ENCODE results near the gene VAPB.

The VAPB gene

GRCh38 chr20:58441723-58442122 lies 52.7 kb downstream of the VAPB start:
- TF ChIP-seq, protein P1, sequence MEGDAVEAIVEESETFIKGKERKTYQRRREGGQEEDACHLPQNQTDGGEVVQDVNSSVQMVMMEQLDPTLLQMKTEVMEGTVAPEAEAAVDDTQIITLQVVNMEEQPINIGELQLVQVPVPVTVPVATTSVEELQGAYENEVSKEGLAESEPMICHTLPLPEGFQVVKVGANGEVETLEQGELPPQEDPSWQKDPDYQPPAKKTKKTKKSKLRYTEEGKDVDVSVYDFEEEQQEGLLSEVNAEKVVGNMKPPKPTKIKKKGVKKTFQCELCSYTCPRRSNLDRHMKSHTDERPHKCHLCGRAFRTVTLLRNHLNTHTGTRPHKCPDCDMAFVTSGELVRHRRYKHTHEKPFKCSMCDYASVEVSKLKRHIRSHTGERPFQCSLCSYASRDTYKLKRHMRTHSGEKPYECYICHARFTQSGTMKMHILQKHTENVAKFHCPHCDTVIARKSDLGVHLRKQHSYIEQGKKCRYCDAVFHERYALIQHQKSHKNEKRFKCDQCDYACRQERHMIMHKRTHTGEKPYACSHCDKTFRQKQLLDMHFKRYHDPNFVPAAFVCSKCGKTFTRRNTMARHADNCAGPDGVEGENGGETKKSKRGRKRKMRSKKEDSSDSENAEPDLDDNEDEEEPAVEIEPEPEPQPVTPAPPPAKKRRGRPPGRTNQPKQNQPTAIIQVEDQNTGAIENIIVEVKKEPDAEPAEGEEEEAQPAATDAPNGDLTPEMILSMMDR (IDR thresholded peaks at IDR 0.05; ENCODE audit: low read depth, low read length), result no peak
- no peak for DNase-seq (ENCODE audit: low read depth in 2 of 2)
- H3K4me3 ChIP-seq (replicated peaks in 1 of 2; ENCODE audit: low read depth in 2 of 2, low read length in 2 of 2), result no peak overlapping the region

- no peak overlapping the region for H3K4me3 ChIP-seq (replicated peaks in 1 of 2; ENCODE audit: low read depth in 2 of 2, low read length in 2 of 2)
- no peak for DNase-seq (ENCODE audit: low read depth in 2 of 2)
- TF ChIP-seq, protein P1 (IDR thresholded peaks at IDR 0.05; ENCODE audit: low read depth, low read length), result no peak
These were observed 55.8 kb downstream of the VAPB start for GRCh38 chr20:58444746-58445255.

DNA sequence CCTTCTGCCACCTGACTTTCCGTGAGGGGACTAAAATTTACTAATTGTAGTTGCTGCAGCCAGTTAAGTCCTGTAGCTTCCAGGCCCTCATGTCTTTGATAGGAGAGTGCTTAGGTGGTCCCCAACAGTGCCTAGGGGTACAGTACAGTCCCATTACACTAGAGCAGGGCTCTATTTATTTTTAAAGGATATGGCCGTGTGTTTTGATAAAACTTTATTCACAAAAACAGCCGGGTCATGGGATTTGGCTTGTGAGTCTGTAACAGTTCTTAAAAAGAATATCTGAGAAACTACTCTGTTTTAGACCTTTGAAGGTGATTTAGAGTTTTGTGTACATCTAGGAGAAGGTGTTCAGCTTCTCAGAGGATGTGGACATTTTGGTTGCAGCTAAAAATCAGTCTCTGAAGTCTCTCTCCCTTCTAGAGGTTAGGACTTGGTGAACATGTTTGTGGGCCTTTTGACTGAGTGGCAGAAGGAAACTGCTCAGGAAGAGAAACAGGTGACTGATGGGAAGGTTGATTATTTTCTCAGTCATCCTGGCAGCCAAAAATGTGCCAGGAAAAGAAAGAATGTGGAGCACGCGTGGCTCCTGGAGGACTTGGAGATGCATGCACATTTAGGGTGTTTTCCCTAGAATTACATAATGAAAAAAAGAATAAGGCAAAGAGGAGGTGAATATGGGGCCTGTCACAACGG lies 57.4 kb downstream of the VAPB start:
- H3K4me3 ChIP-seq (replicated peaks in 1 of 2; ENCODE audit: low read depth in 2 of 2, low read length in 2 of 2), result no peak overlapping the region
- TF ChIP-seq, protein P1 (IDR thresholded peaks at IDR 0.05; ENCODE audit: low read depth, low read length), result no peak
- DNase-seq (ENCODE audit: low read depth in 2 of 2), result no peak

DNA sequence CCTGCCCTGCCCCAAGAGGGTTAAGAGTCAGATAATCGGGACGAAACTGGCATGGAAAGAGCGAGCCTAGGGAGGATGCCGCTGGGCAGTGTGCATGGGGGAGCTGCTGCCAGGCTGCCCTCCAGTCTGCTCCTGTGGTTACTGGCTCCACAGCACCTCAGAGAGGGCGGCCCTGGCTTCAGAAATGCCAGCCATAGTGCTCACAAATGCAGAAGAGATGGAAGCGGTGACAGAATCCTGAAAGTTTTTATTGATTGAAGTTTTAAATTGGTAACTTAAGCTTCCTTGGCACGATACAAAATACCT lies 57.9 kb downstream of the VAPB start:
- DNase-seq (ENCODE audit: low read depth in 2 of 2), result no peak
- TF ChIP-seq, protein P1 (IDR thresholded peaks at IDR 0.05; ENCODE audit: low read depth, low read length), result no peak
- H3K4me3 ChIP-seq (replicated peaks in 1 of 2; ENCODE audit: low read depth in 2 of 2, low read length in 2 of 2), result no peak overlapping the region

- TF ChIP-seq, protein P1 (IDR thresholded peaks at IDR 0.05; ENCODE audit: low read depth, low read length), result peak; percentile 80
- peak; percentile 72 for DNase-seq (ENCODE audit: low read depth in 2 of 2)
- H3K4me3 ChIP-seq (replicated peaks in 1 of 2; ENCODE audit: low read depth in 2 of 2, low read length in 2 of 2), result no peak overlapping the region
These were observed 58.7 kb downstream of the VAPB start for GRCh38 chr20:58447511-58448391.

DNA sequence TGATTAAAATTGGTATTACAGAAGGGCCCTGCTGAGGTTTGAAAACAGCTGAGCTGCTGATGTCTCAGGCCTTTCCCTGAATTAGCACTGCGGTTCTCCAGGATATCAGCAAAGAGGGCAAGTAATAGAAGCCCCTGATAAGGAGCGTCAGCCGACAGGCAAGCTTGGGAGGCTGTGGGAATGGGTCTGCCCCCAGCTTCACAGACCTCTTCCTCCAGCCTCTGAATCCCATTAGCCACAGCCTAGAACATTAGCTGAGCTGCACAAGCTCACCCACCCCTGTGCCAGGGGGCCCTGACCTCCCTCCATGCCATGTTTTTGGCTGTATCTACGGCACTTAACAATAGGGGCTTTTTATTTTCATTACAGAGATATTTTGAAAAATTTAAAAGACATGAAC lies 59.9 kb downstream of the VAPB start:
- no peak for DNase-seq (ENCODE audit: low read depth in 2 of 2)
- H3K4me3 ChIP-seq (replicated peaks in 1 of 2; ENCODE audit: low read depth in 2 of 2, low read length in 2 of 2), result no peak overlapping the region
- TF ChIP-seq, protein P1 (IDR thresholded peaks at IDR 0.05; ENCODE audit: low read depth, low read length), result no peak

All from cardiac fibroblast (primary cell).